Ishikawa (cell line): ENCODE measurements around the gene SMCR8.

ENCODE experiments used
- CEBPB ChIP-seq: IDR thresholded peaks from 2 replicates; pipeline ENCODE4 v1.6.1; 2012
- EP300 ChIP-seq: IDR thresholded peaks from 2 replicates; pipeline ENCODE4 v1.6.1; 2012; ENCODE audit warnings: borderline replicate concordance
- FOXM1 ChIP-seq: IDR thresholded peaks from 2 replicates; pipeline ENCODE4 v1.6.1; 2012; ENCODE audit warnings: low read depth, borderline replicate concordance
- MAX ChIP-seq: IDR thresholded peaks from 2 replicates; pipeline ENCODE4 v1.6.1; 2012
- NFIC ChIP-seq: IDR thresholded peaks from 2 replicates; pipeline ENCODE4 v1.6.1; 2012
- RAD21 ChIP-seq: IDR thresholded peaks from 2 replicates; pipeline ENCODE4 v1.6.1; 2012; ENCODE audit warnings: low read depth
- REST ChIP-seq: IDR thresholded peaks from 2 replicates; pipeline ENCODE4 v1.6.1; 2012; ENCODE audit warnings: low read depth, mild to moderate bottlenecking
- TAF1 ChIP-seq: IDR thresholded peaks from 2 replicates; pipeline ENCODE4 v1.6.1; 2012; ENCODE audit warnings: low read depth, mild to moderate bottlenecking
- TEAD4 ChIP-seq: IDR thresholded peaks from 2 replicates; pipeline ENCODE4 v1.6.1; 2012
- USF1 ChIP-seq: IDR thresholded peaks from 2 replicates; pipeline ENCODE4 v1.6.1; 2012
- YY1 ChIP-seq: IDR thresholded peaks from 2 replicates; pipeline ENCODE4 v1.6.1; 2012; ENCODE audit warnings: low read depth

GRCh38 chr17:18374216-18374615 is 59.1 kb downstream of the SMCR8 start:
- TF ChIP-seq YY1, result no peak
- no peak for TF ChIP-seq EP300
- no peak for TF ChIP-seq TAF1
- no peak for TF ChIP-seq USF1
- no peak for TF ChIP-seq MAX
- TF ChIP-seq CEBPB, result no peak
- no peak for TF ChIP-seq NFIC
- TF ChIP-seq RAD21, result no peak
- TF ChIP-seq FOXM1, result no peak
- TF ChIP-seq TEAD4, result no peak
- TF ChIP-seq REST, result no peak
